Jurkat, Clone E6-1 (cell line): ENCODE measurements around the gene SLC9A9.

Source experiments
- DNase-seq: peaks from one replicate; pipeline ENCODE4 v3.0.0-alpha.2; 2011; ENCODE audit warnings: low read depth, low spot score
- H3K4me3 ChIP-seq: 2 replicates; pipeline ENCODE4 v1.5.1; 2011; ENCODE audit warnings: mild to moderate bottlenecking, low read length, control low read depth, moderate library complexity

Gene SLC9A9

GRCh38 chr3:143506190-143506589, 342.1 kb downstream of the SLC9A9 start:
- H3K4me3 ChIP-seq: no peak overlapping the region
- no peak for DNase-seq

- no peak overlapping the region for H3K4me3 ChIP-seq
- no peak for DNase-seq
Measured at GRCh38 chr3:143503325-143503885, 344.9 kb downstream of the SLC9A9 start.

GRCh38 chr3:143502081-143502480, 346.2 kb downstream of the SLC9A9 start:
- no peak overlapping the region for H3K4me3 ChIP-seq
- no peak for DNase-seq

DNA sequence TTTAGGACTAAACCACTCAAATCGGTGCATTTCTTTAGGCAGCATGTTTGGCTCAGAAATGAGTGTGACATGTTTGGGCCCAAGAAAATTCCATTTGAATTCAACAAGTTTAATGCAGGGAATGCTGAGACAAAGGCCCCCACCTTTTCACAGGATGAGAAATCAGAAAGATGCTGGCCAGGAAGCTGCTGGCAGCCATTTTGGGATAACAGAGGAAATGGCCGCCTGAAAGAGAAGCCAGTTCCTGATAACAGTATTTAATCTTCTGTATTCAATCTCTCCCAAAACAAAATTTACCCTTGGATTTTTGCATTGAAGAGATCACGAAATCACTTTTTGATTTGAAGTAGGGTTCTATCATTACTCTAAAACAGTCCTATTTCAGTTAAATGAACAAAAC, 350.9 kb downstream of the SLC9A9 start:
- no peak for DNase-seq
- H3K4me3 ChIP-seq: no peak overlapping the region

DNA sequence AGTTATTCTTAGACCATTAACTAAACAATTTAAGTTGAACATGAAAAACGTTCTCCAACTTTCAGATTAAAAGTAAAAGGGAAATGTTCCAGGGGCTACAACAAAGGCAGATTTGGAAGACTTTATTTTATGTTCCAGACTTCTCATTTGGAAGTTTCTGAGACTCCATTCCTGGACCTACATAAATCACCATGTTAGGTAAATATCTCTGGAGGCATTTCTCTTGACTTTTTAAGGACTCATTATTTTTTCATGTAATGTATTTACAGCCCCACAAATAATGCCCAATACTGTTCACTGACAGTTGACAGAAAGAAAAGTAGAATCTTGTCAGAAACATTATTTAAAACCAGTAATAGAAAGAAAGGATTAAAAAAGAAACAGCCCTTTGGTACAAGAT, 352.1 kb downstream of the SLC9A9 start:
- no peak overlapping the region for H3K4me3 ChIP-seq
- no peak for DNase-seq

- DNase-seq: no peak
Measured at GRCh38 chr3:143495527-143495926, 352.7 kb downstream of the SLC9A9 start.

GRCh38 chr3:143486611-143487010, 361.7 kb downstream of the SLC9A9 start:
- H3K4me3 ChIP-seq: no peak overlapping the region
- no peak for DNase-seq

More at GRCh38 chr3:143495527-143495926, 352.7 kb downstream of the SLC9A9 start:
- H3K4me3 ChIP-seq: no peak overlapping the region

DNA sequence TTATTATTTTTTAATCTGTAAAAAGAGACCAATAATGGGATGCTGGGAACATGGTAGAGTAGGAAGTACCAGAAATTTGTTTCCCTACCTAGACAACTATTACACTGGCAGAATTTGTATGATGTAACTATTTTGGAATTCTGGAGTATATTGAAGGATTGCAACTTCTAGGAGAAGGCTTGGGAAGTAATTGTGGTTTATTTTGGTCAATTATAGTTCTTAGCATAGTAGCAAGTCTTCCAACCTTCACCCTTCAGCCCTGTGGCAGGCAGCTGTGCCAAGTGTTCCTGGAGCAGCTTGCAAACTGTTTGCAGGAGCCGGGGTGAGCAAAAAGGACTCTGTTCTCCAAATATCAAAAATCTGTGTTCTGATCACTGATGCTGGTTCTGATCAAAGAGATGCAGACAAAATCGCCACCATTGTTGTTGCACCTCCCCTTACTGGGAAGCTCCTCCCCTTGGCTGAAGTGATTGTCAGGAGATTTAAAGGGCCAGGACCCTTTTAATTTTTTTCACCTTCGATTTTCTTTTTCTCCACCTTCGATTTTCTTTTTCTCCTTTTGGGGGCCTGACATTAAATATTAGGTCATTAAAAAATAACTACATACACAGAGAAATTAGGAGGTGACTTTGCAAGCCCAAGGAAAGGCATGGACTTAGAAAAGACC, 363.3 kb downstream of the SLC9A9 start:
- DNase-seq: no peak
- H3K4me3 ChIP-seq: no peak overlapping the region

GRCh38 chr3:143483214-143483613, 365.1 kb downstream of the SLC9A9 start:
- no peak overlapping the region for H3K4me3 ChIP-seq
- DNase-seq: no peak

DNA sequence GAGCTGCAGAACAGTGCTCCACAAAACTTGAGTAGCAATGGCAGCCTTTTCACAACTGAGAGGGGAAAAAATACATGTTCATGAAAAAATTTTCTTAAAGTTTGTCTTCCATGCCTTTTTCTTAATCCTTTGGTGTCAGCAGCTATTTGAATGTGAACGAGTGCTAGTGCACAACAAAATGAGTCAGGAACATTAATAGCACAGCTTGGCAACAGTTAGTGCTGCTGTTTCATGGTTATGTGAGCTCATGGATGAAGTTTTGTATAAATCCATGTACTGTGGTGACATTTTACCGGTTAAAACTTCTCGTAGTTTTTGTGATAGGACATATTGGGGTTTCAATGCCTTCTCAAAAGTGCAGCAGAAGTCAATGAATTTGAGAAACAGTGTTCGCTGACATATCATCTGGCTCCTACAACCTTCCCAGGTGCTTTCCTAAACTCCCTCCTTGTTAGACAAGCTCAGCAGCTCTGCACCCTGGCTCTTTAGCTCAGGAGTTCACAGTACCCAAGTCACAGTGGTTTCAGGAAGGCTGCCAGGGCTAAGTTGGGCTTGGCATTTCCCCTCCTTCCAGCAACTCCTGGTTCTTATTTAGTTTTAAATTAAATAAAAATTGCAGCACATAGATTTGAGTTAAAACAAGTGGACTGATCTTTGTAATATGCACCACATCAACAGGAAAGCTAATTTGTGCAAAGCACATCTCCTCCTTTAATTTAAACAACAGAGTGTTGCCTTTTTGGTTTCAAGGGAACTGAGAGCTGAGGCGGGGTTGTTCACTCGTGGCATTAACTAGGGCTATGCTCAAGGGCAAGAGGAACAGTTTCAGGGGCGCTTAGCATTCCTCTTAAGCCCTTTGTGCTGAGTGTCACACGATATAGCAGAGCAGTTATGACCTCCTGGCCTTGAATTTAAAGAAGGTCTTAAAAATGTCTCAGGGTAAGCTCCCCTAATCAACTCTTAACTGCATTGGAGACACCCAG, 365.9 kb downstream of the SLC9A9 start:
- H3K4me3 ChIP-seq: no peak overlapping the region
- DNase-seq: no peak

- H3K4me3 ChIP-seq: no peak overlapping the region
- no peak for DNase-seq
Measured at GRCh38 chr3:143480344-143480743, 367.9 kb downstream of the SLC9A9 start.

DNA sequence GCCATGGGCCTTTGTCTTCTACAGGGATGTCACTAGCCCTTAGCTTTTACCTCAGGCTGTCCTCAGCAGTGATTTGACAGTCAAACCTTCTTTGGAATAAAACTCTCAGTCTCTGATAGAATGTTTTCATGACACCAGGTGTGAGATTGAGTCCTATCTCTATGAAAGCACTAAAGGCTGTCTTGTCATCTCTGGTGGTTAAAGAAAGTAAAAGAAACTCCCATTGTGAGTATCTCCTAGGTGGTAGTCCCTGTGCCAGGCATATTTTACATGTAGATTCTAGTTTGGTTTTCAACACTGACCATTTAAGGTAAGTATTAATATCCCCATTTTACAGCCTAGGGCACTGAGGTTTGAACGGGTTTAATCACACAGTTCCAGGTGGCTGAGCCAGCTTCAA, 368.5 kb downstream of the SLC9A9 start:
- H3K4me3 ChIP-seq: no peak overlapping the region
- DNase-seq: no peak

DNA sequence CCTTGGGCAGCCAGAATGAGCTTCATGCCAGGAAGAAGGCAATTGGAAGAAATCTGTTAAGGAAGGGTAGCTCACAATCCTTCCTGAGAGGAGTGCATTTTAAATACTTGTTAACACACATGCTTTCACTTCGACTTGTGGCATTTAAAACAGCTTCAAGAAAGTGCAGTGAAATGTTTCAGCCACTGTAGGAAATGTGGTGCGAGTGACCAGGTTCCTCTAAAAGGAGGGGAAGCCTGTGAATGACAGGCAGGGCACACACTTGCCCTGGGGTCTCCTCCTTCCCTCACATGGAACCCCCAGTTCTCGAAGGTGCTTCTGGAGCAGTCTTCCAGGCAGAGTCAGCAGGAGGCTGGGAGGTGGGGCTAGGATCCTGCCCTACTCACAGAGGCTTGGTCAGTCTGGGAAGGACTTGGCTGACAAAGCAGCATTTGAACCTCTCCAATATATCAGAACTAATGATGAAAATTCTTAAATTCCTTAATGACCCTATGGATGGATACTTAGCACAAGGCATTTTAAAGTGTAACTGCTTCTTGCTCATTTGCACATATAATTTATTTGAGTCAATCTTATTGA, 370.1 kb downstream of the SLC9A9 start:
- no peak for DNase-seq
- H3K4me3 ChIP-seq: no peak overlapping the region

- DNase-seq: no peak
- no peak overlapping the region for H3K4me3 ChIP-seq
Measured at GRCh38 chr3:143476965-143477640, 371.2 kb downstream of the SLC9A9 start.

DNA sequence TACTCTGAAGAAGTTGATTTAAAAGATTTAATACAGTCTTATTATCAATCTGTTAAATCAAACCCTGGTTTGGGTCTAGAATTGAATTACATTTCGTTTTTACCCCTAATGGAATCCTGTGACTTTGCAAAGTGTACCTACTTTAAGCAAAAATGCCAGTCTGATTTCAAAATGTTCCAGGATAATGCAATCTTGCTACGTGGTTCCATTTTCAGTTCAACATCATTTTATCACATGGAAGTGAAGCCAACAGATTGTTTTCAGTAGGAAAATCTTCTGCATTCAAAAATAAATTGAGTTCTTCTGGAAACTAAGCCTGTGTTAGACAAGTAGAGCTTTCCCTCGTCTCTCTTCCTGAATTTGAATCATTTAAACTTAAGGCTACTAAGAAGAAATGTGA, 372.3 kb downstream of the SLC9A9 start:
- H3K4me3 ChIP-seq: no peak overlapping the region
- DNase-seq: no peak

- no peak for DNase-seq
- H3K4me3 ChIP-seq: no peak overlapping the region
Measured at GRCh38 chr3:143472731-143473523, 375.3 kb downstream of the SLC9A9 start.

DNA sequence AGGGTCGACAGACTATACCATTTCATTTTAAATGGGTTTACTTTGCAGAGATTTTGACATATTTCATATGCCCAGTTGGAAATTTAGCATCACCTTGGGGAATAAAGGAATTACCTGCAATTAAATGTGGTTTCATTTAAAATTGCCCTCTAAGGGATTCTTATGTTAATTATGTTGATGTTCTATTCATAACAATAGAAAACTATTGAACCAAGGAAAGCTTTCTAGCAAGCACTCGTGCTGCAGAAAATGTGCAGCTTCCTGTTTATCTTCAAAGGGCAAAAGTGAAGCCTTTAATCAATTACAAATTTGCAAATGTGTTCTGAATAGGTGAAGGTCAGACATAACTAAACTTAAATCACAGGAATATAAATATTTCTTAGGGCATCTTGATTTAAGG, 376.6 kb downstream of the SLC9A9 start:
- no peak for DNase-seq
- no peak overlapping the region for H3K4me3 ChIP-seq

GRCh38 chr3:143469159-143469558, 379.1 kb downstream of the SLC9A9 start:
- DNase-seq: no peak
- no peak overlapping the region for H3K4me3 ChIP-seq
